ENCODE measurements around the gene UBA52.

DNA sequence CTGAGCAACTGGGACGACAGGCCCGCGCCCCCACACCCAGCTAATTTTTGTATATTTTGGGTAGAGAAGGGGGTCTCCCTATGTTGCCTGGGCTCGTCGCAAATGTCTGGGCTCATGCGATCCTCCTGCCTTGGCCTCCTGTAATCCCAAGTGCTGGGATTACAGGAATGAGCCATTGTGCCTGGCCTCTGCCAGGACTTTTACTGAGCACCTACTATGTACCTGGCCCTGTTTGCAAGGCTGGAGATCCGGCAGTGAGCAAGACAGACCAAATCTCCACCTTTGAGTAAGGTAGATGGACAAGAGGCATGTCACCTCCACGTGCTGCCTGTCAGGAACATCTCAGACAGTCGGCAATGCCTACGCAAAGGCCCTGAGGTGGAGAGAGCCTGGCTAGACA lies 35.2 kb upstream of the UBA52 start:
- no peak for TF ChIP-seq NFIC (IDR thresholded peaks at IDR 0.05; ENCODE audit: low read depth, low read length)
- no peak for TF ChIP-seq EP300 (IDR thresholded peaks at IDR 0.05; ENCODE audit: borderline replicate concordance in 1 of 2, control insufficient read depth in 1 of 2, low read depth in 2 of 2, low read length in 2 of 2)
